B cell (primary cell): ENCODE measurements around the gene CHMP5.

Source experiments
- EZH2 ChIP-seq: IDR thresholded peaks from 2 replicates; pipeline ENCODE4 v1.6.1; 2012; ENCODE audit warnings: borderline replicate concordance, low read depth, mild to moderate bottlenecking, moderate library complexity, low read length; ENCODE audit not compliant: insufficient read depth, poor library complexity, severe bottlenecking
- TF ChIP-seq, protein P1 (sequence below): fragments of 200-600 bp; IDR thresholded peaks from one replicate; pipeline ENCODE4 v1.8.0; 2022; ENCODE audit warnings: antibody characterized with exemption, mild to moderate bottlenecking

DNA sequence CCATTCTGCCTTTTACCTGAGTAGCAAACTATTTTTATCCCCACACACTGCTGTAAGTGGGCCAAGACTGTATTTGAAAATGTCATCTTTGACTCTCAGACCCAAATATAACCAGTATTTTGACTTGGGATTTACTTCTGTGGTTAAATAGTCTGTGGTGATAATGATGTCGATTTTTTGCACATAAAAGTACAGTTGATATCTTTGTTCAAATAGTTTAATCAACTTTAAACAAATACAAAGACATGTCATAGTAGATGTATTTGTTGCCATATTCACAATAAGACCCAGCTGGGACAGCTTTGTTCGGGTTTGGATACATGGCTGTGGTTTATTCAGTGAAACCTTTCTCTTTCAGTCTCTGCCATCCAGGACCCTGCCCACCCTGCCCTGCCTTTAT lies 45.9 kb downstream of the CHMP5 start:
- TF ChIP-seq, protein P1, sequence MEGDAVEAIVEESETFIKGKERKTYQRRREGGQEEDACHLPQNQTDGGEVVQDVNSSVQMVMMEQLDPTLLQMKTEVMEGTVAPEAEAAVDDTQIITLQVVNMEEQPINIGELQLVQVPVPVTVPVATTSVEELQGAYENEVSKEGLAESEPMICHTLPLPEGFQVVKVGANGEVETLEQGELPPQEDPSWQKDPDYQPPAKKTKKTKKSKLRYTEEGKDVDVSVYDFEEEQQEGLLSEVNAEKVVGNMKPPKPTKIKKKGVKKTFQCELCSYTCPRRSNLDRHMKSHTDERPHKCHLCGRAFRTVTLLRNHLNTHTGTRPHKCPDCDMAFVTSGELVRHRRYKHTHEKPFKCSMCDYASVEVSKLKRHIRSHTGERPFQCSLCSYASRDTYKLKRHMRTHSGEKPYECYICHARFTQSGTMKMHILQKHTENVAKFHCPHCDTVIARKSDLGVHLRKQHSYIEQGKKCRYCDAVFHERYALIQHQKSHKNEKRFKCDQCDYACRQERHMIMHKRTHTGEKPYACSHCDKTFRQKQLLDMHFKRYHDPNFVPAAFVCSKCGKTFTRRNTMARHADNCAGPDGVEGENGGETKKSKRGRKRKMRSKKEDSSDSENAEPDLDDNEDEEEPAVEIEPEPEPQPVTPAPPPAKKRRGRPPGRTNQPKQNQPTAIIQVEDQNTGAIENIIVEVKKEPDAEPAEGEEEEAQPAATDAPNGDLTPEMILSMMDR, result no peak
- TF ChIP-seq EZH2, result no peak
